B cell (primary cell): Measurements from ENCODE around the gene BCAR1. TPM values are rescaled to one million over a fixed set of nuclear protein-coding genes. Genes with fewer than 3 reads are reported as not detected.
A peak's percentile ranks its signal among the peaks of the same experiment; 100 is the strongest.

Experiments used
- ATAC-seq: fragments of 200-7000 bp; cut with Tn5 transposase; one replicate; pipeline ENCODE4 v1.10.0; 2021; ENCODE audit warnings: low read depth, mild to moderate bottlenecking, moderate number of reproducible peaks, moderate library complexity
- CTCF ChIA-PET: fragments of 350-600 bp; sonication (Branson Sonifier 250); formaldehyde crosslinking; loops from one replicate; lab custom pipeline; 2021; ENCODE audit warnings: antibody characterized with exemption, inconsistent platforms; lab: Charles Lee
- POLR2A ChIA-PET: fragments of 350-600 bp; sonication (Branson Sonifier 250); formaldehyde crosslinking; loops from one replicate; lab custom pipeline; 2021; ENCODE audit warnings: antibody characterized with exemption; lab: Charles Lee
- DNase-seq: peaks from one replicate; pipeline ENCODE4 v3.0.0; 2013
- H2AFZ ChIP-seq: 2 replicates; pipeline ENCODE4 v1.6.1; 2012; ENCODE audit warnings: mild to moderate bottlenecking, low read depth, low read length; ENCODE audit not compliant: insufficient read depth, poor library complexity, severe bottlenecking
- H3K27ac ChIP-seq, 2 donors: 1 replicate in 1 of 2; 2 replicates in 1 of 2; pipeline ENCODE4 v1.5.1; 2012 to 2013; ENCODE audit warnings: low read length in 2 of 2, mild to moderate bottlenecking in 2 of 2, moderate library complexity in 1 of 2
- H3K27me3 ChIP-seq, 4 experiments: fragments of 200-600 bp in 1 of 4; sonication (generic) in 1 of 4; replicated peaks in 1 of 4; 1 replicate in 2 of 4; 2 replicates in 2 of 4; pipeline versions ENCODE4 v1.6.1 to v1.7.0; 2013 to 2016; ENCODE audit warnings: low read length in 3 of 4, mild to moderate bottlenecking in 2 of 4, mixed read lengths in 1 of 4, moderate library complexity in 1 of 4; ENCODE audit not compliant: insufficient read depth in 4 of 4, control insufficient read depth in 3 of 4; ENCODE audit errors: control extremely low read depth in 1 of 4
- H3K36me3 ChIP-seq, 2 experiments: replicated peaks in 1 of 2; 1 replicate in 1 of 2; 2 replicates in 1 of 2; pipeline versions ENCODE4 v1.6.1 to v1.7.1; 2013; ENCODE audit warnings: low read length in 1 of 2; ENCODE audit not compliant: insufficient read depth in 2 of 2, control insufficient read depth in 1 of 2; ENCODE audit errors: control extremely low read depth in 1 of 2, extremely low read depth in 1 of 2
- H3K4me1 ChIP-seq, 2 donors: fragments of 200-600 bp in 1 of 2; sonication (generic) in 1 of 2; 1 replicate in 1 of 2; 2 replicates in 1 of 2; pipeline versions ENCODE4 v1.5.1 to v1.6.1; 2013 to 2017; ENCODE audit warnings: low read length in 2 of 2; ENCODE audit not compliant: control insufficient read depth in 2 of 2, insufficient read depth in 2 of 2
- H3K4me2 ChIP-seq: replicated peaks from 2 replicates; pipeline ENCODE3; 2012; ENCODE audit warnings: mild to moderate bottlenecking, low read depth, low read length; ENCODE audit not compliant: poor library complexity, severe bottlenecking
- H3K4me3 ChIP-seq, 5 experiments: fragments of 200-600 bp in 1 of 5; sonication (generic) in 1 of 5; 1 replicate in 3 of 5; 2 replicates in 2 of 5; pipeline versions ENCODE4 v1.5.1 to v1.7.0; 2011 to 2016; ENCODE audit warnings: low read length in 4 of 5, mild to moderate bottlenecking in 4 of 5, low read depth in 2 of 5, control low read depth in 1 of 5, moderate library complexity in 1 of 5; ENCODE audit not compliant: insufficient read depth in 1 of 5; ENCODE audit errors: control extremely low read depth in 1 of 5, extremely low read depth in 1 of 5
- H3K79me2 ChIP-seq: fragments of 200-600 bp; sonication (generic); one replicate; pipeline ENCODE4 v1.6.0; 2016; ENCODE audit warnings: low read length; ENCODE audit not compliant: control insufficient read depth, insufficient read depth
- H3K9ac ChIP-seq: fragments of 200-600 bp; sonication (generic); 2 replicates; pipeline ENCODE4 v1.6.1; 2017; ENCODE audit warnings: mild to moderate bottlenecking, low read length, moderate library complexity
- H3K9me3 ChIP-seq, 3 donors: one replicate each; pipeline versions ENCODE4 v1.6.1 to v1.7.1; 2013; ENCODE audit warnings: low read length in 2 of 3; ENCODE audit not compliant: control insufficient read depth in 2 of 3, insufficient read depth in 1 of 3; ENCODE audit errors: control extremely low read depth in 1 of 3
- H4K20me1 ChIP-seq: 2 replicates; pipeline ENCODE4 v1.6.0; 2012; ENCODE audit warnings: mild to moderate bottlenecking, low read length; ENCODE audit not compliant: insufficient read depth, control insufficient read depth, poor library complexity, severe bottlenecking
- H3K27ac Mint-ChIP-seq: one replicate; pipeline ENCODE4 v1.8.0; 2021; ENCODE audit warnings: mixed read lengths
- H3K27me3 Mint-ChIP-seq: one replicate; pipeline ENCODE4 v1.8.0; 2021; ENCODE audit warnings: mixed read lengths
- H3K4me1 Mint-ChIP-seq: one replicate; pipeline ENCODE4 v1.8.0; 2021; ENCODE audit warnings: mixed read lengths
- H3K4me3 Mint-ChIP-seq: one replicate; pipeline ENCODE4 v1.8.0; 2021; ENCODE audit warnings: mixed read lengths
- H3K9me3 Mint-ChIP-seq: one replicate; pipeline ENCODE4 v1.8.0; 2022; ENCODE audit warnings: mixed read lengths; ENCODE audit not compliant: insufficient read depth
- CTCF ChIP-seq: fragments of 200-600 bp; IDR thresholded peaks from one replicate; pipeline ENCODE4 v1.8.0; 2022; ENCODE audit warnings: antibody characterized with exemption, mild to moderate bottlenecking
- EZH2 ChIP-seq: IDR thresholded peaks from 2 replicates; pipeline ENCODE4 v1.6.1; 2012; ENCODE audit warnings: borderline replicate concordance, low read depth, mild to moderate bottlenecking, moderate library complexity, low read length; ENCODE audit not compliant: insufficient read depth, poor library complexity, severe bottlenecking
- WGBS: methylation state at CpG from one replicate; pipeline ENCODE4 v1.1.5; 2013; ENCODE audit warnings: missing lambda C conversion rate; ENCODE audit not compliant: insufficient coverage; 5-methylcytosine and 5-hydroxymethylcytosine counted together
- intact Hi-C: fragments of 100-400 bp; cut with micrococcal nuclease; formaldehyde crosslinking; loops from one replicate; pipeline ENCODE4 v1.10.0; 2022
- polyA plus RNA-seq: library from polyadenylated mRNA; depleted of rRNA; stranded (reverse); fragments of >200 nt; gene quantifications from 2 replicates; pipeline ENCODE4 v1.2.3, GENCODE V29; 2012
- total RNA-seq, 2 donors: library from RNA; stranded (reverse); fragments of 120-200 nt in 1 of 2; gene quantifications; 1 replicate in 1 of 2; 2 replicates in 1 of 2; pipeline versions ENCODE4 v1.2.3 to v1.2.4, GENCODE V29; 2013 to 2022

The BCAR1 gene
- total and polyA plus RNA-seq, 2 donors (not counting 1 experiment from before 2014, with no cell fraction given) = not detected

GRCh38 chr16:75252049-75252864, 833 bp upstream of the BCAR1 start:
- Histone ChIP-seq H4K20me1 (peaks cover 8% of the 10 kb centered on the region), H2AFZ (no peak overlapping the region), H3K9ac (no peak overlapping the region), H3K27ac (no peak overlapping the region), H3K4me2 (peak overlapping the region; percentile 70), H3K9me3 (peaks cover 0 to 13% (median 0%) of the 10 kb centered on the region in 3 donors), H3K79me2 (no peaks in the 10 kb centered on the region), H3K4me1 (peaks cover 13 to 20% of the 10 kb centered on the region in 2 donors), H3K4me3 (no peak overlapping the region), H3K27me3 (peaks cover 0 to 81% (median 39%) of the 10 kb centered on the region in 4 experiments), H3K36me3 (no peaks in the 10 kb centered on the region)
- peaks cover 13% of the 10 kb centered on the region for H3K4me1 Mint-ChIP-seq
- POLR2A ChIA-PET = no interaction called here
- no peaks in the 10 kb centered on the region for H3K9me3 Mint-ChIP-seq
- peak overlapping the region; percentile 77 for H3K4me3 Mint-ChIP-seq
- TF ChIP-seq EZH2 (peak; percentile 27), CTCF (no peak)
- WGBS = 72% methylated on average over 23 of the region's 24 CpGs
- CTCF ChIA-PET = interaction anchor here (1.0 kb wide), 1 partner anchor 569 kb away, joined by 5 read pairs; no protein-coding TSS in a partner anchor
- no peak for ATAC-seq
- no peak for DNase-seq
- H3K27me3 Mint-ChIP-seq = peaks cover 46% of the 10 kb centered on the region
- intact Hi-C loops = no loop called here
- H3K27ac Mint-ChIP-seq = no peak overlapping the region

GRCh38 chr16:75250809-75251279, 580 bp downstream of the BCAR1 start:
- peaks cover 59% of the 10 kb centered on the region for H3K27me3 Mint-ChIP-seq
- H3K36me3 ChIP-seq = no peaks in the 10 kb centered on the region
- H3K4me3 ChIP-seq = peak overlapping the region in 3 of 5 experiments; percentile 11 to 50 (median 33)
- no peak overlapping the region for H2AFZ ChIP-seq
- H3K4me1 ChIP-seq = peaks cover 13 to 20% of the 10 kb centered on the region in 2 donors
- ChIA-PET CTCF (interaction anchor here (1.8 to 2.0 kb wide), 2 partner anchors 16 to 135 kb away, joined by 4 to 7 read pairs; no protein-coding TSS in a partner anchor), POLR2A (no interaction called here)
- intact Hi-C loops = no loop called here
- WGBS = 2% methylated on average over 59 of the region's 59 CpGs
- ATAC-seq = no peak
- no peak for DNase-seq
- H3K9me3 Mint-ChIP-seq = no peaks in the 10 kb centered on the region
- H3K4me2 ChIP-seq = peak overlapping the region; percentile 70
- H3K4me1 Mint-ChIP-seq = peaks cover 13% of the 10 kb centered on the region
- peak overlapping the region; percentile 62 for H3K4me3 Mint-ChIP-seq
- peak overlapping the region; percentile 26 for H3K9ac ChIP-seq
- H3K79me2 ChIP-seq = no peaks in the 10 kb centered on the region
- no peak overlapping the region for H3K27ac ChIP-seq
- H3K27me3 ChIP-seq = peaks cover 0 to 80% (median 34%) of the 10 kb centered on the region in 4 experiments
- peaks cover 8% of the 10 kb centered on the region for H4K20me1 ChIP-seq
- no peak for TF ChIP-seq CTCF
- peak; percentile 92 for TF ChIP-seq EZH2
- H3K27ac Mint-ChIP-seq = no peak overlapping the region
- peaks cover 0 to 13% (median 0%) of the 10 kb centered on the region in 3 donors for H3K9me3 ChIP-seq
